Keratinocyte (primary cell): ENCODE data around the gene MACF1. TPM values are rescaled to one million over a fixed set of nuclear protein-coding genes. Genes with fewer than 3 reads are reported as not detected.

Experiments
- DNase-seq: peaks from one replicate; pipeline ENCODE4 v3.0.0-alpha.2; 2011; ENCODE audit warnings: low read depth, missing footprints, low spot score
- FAIRE-seq: peaks from 2 replicates; lab custom pipeline; 2011; peaks lifted over from hg19 to GRCh38; lab: Jason Lieb, UNC
- H2AFZ ChIP-seq: 2 replicates; pipeline ENCODE4 v1.6.0; 2012; ENCODE audit warnings: low read length, control low read depth, inconsistent platforms; ENCODE audit not compliant: control insufficient read depth
- H3K27ac ChIP-seq: 2 replicates; pipeline ENCODE4 v1.5.1; 2011; ENCODE audit warnings: low read length; ENCODE audit not compliant: control insufficient read depth, insufficient read depth
- H3K27me3 ChIP-seq: 3 replicates; pipeline ENCODE4 v1.6.0; 2011; ENCODE audit warnings: low read length; ENCODE audit not compliant: control insufficient read depth, insufficient read depth; ENCODE audit errors: extremely low read depth
- H3K36me3 ChIP-seq, 2 experiments: 2 replicates in 1 of 2; 3 replicates in 1 of 2; pipeline ENCODE4 v1.5.1; 2011; ENCODE audit warnings: low read length in 2 of 2, mild to moderate bottlenecking in 1 of 2; ENCODE audit not compliant: control insufficient read depth in 2 of 2, insufficient read depth in 2 of 2; ENCODE audit errors: extremely low read depth in 1 of 2
- H3K4me1 ChIP-seq: 3 replicates; pipeline ENCODE4 v1.5.1; 2011; ENCODE audit warnings: low read length; ENCODE audit not compliant: control insufficient read depth, insufficient read depth; ENCODE audit errors: extremely low read depth
- H3K4me2 ChIP-seq: 3 replicates; pipeline ENCODE4 v1.6.0; 2011; ENCODE audit warnings: low read depth, low read length; ENCODE audit not compliant: control insufficient read depth, insufficient read depth; ENCODE audit errors: extremely low read depth
- H3K4me3 ChIP-seq, 3 experiments: fragments of 200-600 bp in 1 of 3; sonication (generic) in 1 of 3; 2 replicates in 2 of 3; 3 replicates in 1 of 3; pipeline ENCODE4 v1.5.1; 2011 to 2016; ENCODE audit warnings: low read length in 3 of 3, mild to moderate bottlenecking in 3 of 3, control low read depth in 2 of 3, inconsistent platforms in 1 of 3, low read depth in 1 of 3, mixed read lengths in 1 of 3, mixed run types in 1 of 3, moderate library complexity in 1 of 3; ENCODE audit not compliant: control insufficient read depth in 2 of 3, insufficient read depth in 2 of 3; ENCODE audit errors: extremely low read depth in 1 of 3
- H3K79me2 ChIP-seq: 2 replicates; pipeline ENCODE4 v1.6.0; 2012; ENCODE audit warnings: low read length; ENCODE audit not compliant: control insufficient read depth, insufficient read depth
- H3K9ac ChIP-seq: 3 replicates; pipeline ENCODE4 v1.6.0; 2011; ENCODE audit warnings: low read length; ENCODE audit not compliant: control insufficient read depth, insufficient read depth; ENCODE audit errors: extremely low read depth
- H3K9me1 ChIP-seq: 3 replicates; pipeline ENCODE4 v1.6.0; 2011; ENCODE audit warnings: low read length; ENCODE audit not compliant: control insufficient read depth, insufficient read depth; ENCODE audit errors: extremely low read depth
- H3K9me3 ChIP-seq: 2 replicates; pipeline ENCODE4 v1.5.1; 2012; ENCODE audit warnings: low read depth, low read length; ENCODE audit not compliant: control insufficient read depth
- H4K20me1 ChIP-seq: 3 replicates; pipeline ENCODE4 v1.6.0; 2011; ENCODE audit warnings: low read length; ENCODE audit not compliant: control insufficient read depth, insufficient read depth; ENCODE audit errors: extremely low read depth
- EZH2 ChIP-seq: IDR thresholded peaks from one replicate; pipeline ENCODE4 v1.6.1; 2012; ENCODE audit warnings: inconsistent platforms, mild to moderate bottlenecking, low read length, moderate library complexity
- dilution Hi-C: fragments of 300-500 bp; cut with MboI; formaldehyde crosslinking; loops from one replicate; pipeline ENCODE4 v1.7.0; 2020; ENCODE audit warnings: low sequenced_read_pairs; ENCODE audit not compliant: extremely low pct_ligation_motif_present
- polyA plus RNA-seq, 5 experiments: library from polyadenylated mRNA; depleted of rRNA in 3 of 5; stranded (reverse) in 3 of 5; stranded (forward) in 1 of 5; unstranded in 1 of 5; fragments of >200 nt; gene quantifications; 1 replicate in 1 of 5; 2 replicates in 3 of 5; 3 replicates in 1 of 5; pipeline versions ENCODE4 v1.2.1 to v1.2.3, GENCODE V29; 2011 to 2012; ENCODE audit warnings: missing spikeins in 2 of 5, low read depth in 1 of 5, low replicate concordance in 1 of 5
- TF ChIP-seq, protein P1 (sequence below), 3 experiments: IDR thresholded peaks in 1 of 3; conservative IDR thresholded peaks in 1 of 3; optimal IDR thresholded peaks in 1 of 3; 2 replicates in 2 of 3; 3 replicates in 1 of 3; pipeline versions ENCODE3 to v1.5.1; 2011; ENCODE audit warnings: low read length in 3 of 3, mild to moderate bottlenecking in 3 of 3, moderate library complexity in 2 of 3, control low read depth in 1 of 3, inconsistent platforms in 1 of 3; ENCODE audit not compliant: insufficient read depth in 2 of 3; ENCODE audit errors: extremely low read depth in 1 of 3

The MACF1 gene
- polyA plus RNA-seq, 1 donor (not counting 4 experiments of a cell fraction or from before 2014, with no cell fraction given) = 111 TPM

DNA sequence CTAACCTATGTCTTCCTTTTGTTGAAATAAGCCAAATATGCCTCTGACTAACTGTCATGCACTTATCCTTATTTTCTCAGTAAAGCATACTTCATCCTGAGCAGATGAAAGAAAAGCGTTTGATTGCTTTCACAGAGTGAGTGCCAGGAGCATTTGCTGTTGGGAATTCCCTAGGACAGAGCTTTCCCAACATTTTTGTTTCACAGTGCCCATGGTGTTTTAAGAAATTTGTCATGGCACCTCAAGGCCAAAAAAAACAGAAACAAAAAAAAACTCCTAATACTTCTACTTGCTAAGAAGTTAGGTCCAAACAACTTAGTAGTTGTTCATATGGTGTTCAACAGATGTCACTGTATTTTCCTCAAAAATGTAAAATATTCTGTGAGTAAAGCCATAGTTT is 166.1 kb downstream of the MACF1 start:
- Histone ChIP-seq H3K9me1 (no peaks in the 10 kb centered on the region), H3K4me2 (no peak overlapping the region), H3K4me1 (no peaks in the 10 kb centered on the region), H3K9me3 (no peaks in the 10 kb centered on the region), H3K27me3 (no peaks in the 10 kb centered on the region), H2AFZ (no peak overlapping the region), H3K4me3 (no peak overlapping the region), H3K36me3 (peaks cover 29 to 36% of the 10 kb centered on the region in 2 experiments), H3K9ac (no peak overlapping the region), H4K20me1 (no peaks in the 10 kb centered on the region), H3K27ac (no peak overlapping the region), H3K79me2 (no peaks in the 10 kb centered on the region)
- DNase-seq (no peak), FAIRE-seq (no peak)
- dilution Hi-C loops = no loop called here
- TF ChIP-seq, protein P1, sequence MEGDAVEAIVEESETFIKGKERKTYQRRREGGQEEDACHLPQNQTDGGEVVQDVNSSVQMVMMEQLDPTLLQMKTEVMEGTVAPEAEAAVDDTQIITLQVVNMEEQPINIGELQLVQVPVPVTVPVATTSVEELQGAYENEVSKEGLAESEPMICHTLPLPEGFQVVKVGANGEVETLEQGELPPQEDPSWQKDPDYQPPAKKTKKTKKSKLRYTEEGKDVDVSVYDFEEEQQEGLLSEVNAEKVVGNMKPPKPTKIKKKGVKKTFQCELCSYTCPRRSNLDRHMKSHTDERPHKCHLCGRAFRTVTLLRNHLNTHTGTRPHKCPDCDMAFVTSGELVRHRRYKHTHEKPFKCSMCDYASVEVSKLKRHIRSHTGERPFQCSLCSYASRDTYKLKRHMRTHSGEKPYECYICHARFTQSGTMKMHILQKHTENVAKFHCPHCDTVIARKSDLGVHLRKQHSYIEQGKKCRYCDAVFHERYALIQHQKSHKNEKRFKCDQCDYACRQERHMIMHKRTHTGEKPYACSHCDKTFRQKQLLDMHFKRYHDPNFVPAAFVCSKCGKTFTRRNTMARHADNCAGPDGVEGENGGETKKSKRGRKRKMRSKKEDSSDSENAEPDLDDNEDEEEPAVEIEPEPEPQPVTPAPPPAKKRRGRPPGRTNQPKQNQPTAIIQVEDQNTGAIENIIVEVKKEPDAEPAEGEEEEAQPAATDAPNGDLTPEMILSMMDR (optimal IDR thresholded peaks at IDR 0.05 in 1 of 3, IDR thresholded peaks at IDR 0.05 in 1 of 3, conservative IDR thresholded peaks at IDR 0.05 in 1 of 3; ENCODE audit: extremely low read depth in 1 of 3, insufficient read depth in 2 of 3, low read length in 3 of 3) = no peak
- no peak for TF ChIP-seq EZH2

DNA sequence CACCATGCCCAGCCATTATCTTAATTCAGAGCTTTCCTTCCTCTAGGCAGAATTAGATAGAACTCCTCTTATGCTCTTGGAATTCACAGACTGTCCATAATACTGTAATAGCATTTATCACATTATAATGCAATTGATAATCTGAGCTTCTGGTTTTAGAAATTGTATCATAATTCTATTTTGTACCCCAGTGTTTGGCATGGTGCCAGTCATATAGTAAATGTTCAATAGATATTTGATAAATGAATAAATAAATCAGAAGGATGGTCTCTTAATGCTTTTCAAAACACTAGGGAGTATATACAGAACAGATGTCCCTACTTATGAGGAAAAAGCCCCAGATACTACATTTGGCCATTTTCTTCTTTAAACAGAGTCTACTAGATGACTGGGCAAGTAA is 167.6 kb downstream of the MACF1 start:
- Histone ChIP-seq H3K9ac (no peak overlapping the region), H4K20me1 (no peaks in the 10 kb centered on the region), H2AFZ (no peak overlapping the region), H3K4me2 (no peak overlapping the region), H3K27ac (no peak overlapping the region), H3K9me3 (no peaks in the 10 kb centered on the region), H3K27me3 (no peaks in the 10 kb centered on the region), H3K4me3 (no peak overlapping the region), H3K4me1 (no peaks in the 10 kb centered on the region), H3K36me3 (peaks cover 30 to 37% of the 10 kb centered on the region in 2 experiments), H3K79me2 (no peaks in the 10 kb centered on the region), H3K9me1 (no peaks in the 10 kb centered on the region)
- no peak for DNase-seq
- dilution Hi-C loops = no loop called here
- TF ChIP-seq, protein P1 (optimal IDR thresholded peaks at IDR 0.05 in 1 of 3, IDR thresholded peaks at IDR 0.05 in 1 of 3, conservative IDR thresholded peaks at IDR 0.05 in 1 of 3; ENCODE audit: extremely low read depth in 1 of 3, insufficient read depth in 2 of 3, low read length in 3 of 3) = no peak
- no peak for TF ChIP-seq EZH2
- FAIRE-seq = no peak
